Hematopoietic multipotent progenitor cell (in vitro differentiated cells): ENCODE results near the gene MYBPC2. TPM values are rescaled to one million over a fixed set of nuclear protein-coding genes. Genes with fewer than 3 reads are reported as not detected.

Experiments
- DNase-seq, 3 donors: peaks; one replicate each; pipeline ENCODE4 v3.0.0-alpha.2; 2011 to 2015; ENCODE audit warnings: low read depth in 2 of 3, low spot score in 2 of 3
- total RNA-seq: library from RNA; depleted of rRNA; stranded (reverse); fragments of >200 nt; gene quantifications from one replicate; pipeline ENCODE4 v1.2.3, GENCODE V29; 2012

Gene MYBPC2
- total RNA-seq, 1 donor, result 0.27 TPM

DNA sequence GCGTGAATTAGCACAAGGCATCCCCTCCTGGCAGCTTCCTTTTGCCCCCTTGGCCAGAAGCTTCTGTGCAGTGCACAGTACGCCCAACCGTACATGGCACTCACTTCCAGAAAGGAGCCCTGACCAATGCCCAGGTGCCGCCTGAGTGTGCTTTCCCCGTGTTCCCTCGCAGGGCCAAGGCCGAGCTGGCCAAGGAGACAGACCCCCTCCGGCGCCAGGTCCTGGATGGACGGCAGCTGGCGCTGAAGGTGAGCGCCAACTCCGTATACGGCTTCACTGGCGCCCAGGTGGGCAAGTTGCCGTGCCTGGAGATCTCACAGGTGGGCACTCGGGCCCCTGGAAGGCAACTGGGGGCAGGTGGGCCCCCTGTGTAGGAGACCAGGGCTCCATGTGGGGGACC is 23.3 kb upstream of the MYBPC2 start:
- no peak for DNase-seq

DNA sequence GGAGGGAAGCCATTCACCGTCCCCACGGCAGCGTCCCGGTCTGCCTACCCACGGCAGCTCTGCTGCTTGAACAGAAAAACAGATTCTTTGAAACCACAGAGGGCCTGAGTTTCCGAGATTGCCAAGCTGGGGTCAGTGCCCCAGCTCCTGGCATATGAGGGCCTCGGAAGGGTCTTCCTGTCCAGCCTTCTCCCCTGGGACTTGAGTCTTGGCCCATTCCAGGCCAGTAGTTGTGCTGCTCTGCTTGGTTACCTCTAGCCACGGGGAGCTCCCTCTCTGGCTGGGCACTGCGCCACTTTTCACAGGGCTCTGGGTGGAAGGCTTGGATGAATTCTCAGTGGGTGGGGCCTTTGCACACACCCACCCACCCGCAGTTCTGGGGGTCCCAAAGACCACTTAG is 22.6 kb upstream of the MYBPC2 start:
- DNase-seq, result no peak

DNA sequence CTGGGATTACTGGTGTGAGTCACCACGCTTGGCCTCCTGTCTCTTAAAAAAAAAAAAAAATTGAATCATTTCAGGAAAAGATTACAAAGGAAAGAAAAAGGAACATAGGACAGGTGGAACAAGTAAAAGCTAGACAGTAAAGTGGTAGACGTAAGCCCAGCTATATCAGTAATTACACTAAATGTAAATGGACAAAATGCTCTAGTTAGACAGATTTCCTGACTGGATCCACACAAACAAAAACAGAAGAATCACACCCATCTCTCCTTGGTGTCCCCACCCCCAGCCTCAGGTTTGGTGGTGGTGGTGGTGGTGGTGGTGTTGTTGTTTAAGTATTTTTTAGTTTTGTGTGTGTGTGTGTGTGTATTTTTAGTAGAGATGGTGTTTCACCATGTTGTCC is 20.3 kb upstream of the MYBPC2 start:
- no peak for DNase-seq

DNA sequence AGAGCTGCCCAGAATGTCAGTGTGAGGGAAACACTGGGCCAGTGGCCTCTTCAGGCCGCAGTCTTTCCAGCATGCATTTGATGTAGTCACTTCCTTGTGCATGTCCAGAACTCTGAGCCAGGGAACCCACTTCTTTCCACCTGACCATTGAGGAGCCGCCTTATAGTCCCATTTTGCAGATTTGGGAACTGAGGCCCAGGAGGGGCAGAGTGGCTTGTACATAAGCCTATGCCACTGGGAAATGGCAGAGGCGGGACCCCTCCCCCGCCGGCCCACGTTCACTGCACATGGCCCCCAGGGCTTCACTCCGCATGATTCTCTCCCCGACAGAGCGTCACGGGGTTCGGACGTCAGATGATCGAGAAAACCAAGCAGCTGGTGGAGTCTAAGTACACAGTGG is 19.6 kb upstream of the MYBPC2 start:
- DNase-seq, result no peak

DNA sequence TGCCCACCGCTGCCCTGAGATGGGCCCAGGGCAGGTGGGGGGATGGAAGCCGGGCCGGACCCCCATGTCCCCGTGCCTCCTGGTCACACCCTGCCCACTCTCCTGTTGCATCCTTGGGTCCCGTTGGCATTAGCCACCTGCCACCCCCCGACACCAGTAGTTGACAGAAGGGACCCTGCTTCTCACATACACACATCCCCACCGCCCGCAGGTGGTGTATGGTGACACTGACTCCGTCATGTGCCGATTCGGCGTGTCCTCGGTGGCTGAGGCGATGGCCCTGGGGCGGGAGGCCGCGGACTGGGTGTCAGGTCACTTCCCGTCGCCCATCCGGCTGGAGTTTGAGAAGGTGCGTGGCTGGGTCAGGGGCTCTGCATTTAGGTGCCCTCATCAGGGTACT is 19.2 kb upstream of the MYBPC2 start:
- DNase-seq, result no peak

DNA sequence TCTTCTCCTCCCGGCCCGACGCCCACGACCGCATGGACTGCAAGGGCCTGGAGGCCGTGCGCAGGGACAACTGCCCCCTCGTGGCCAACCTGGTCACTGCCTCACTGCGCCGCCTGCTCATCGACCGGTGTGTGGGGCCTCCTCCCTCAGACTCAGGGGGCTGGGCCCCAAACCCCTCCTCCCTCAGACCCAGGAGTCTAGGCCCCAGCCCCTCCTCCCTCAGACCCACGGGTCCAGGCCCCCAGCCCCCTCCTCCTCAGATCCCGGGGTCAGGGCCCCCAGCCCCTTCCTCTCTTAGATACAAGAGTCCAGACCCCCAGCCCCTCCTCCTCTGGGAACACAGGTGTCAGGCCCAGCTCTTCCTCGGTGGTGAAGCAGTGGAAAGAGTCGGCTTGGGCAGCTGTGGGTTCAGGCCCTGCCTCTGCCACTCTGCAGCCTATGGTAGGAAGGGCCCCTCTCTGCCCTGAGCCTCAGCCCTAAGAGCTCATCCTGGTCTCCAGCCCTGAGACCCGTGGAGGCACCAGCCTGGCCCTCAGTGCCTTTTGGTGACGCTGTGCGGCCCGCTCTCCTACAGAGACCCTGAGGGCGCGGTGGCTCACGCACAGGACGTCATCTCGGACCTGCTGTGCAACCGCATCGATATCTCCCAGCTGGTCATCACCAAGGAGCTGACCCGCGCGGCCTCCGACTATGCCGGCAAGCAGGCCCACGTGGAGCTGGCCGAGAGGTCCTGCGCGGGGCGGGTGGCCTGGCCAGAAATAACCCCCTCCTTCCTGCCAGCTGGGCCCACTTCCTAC is 17.6 kb upstream of the MYBPC2 start:
- DNase-seq, result peak; percentile 37 to 85 (median 81)

DNA sequence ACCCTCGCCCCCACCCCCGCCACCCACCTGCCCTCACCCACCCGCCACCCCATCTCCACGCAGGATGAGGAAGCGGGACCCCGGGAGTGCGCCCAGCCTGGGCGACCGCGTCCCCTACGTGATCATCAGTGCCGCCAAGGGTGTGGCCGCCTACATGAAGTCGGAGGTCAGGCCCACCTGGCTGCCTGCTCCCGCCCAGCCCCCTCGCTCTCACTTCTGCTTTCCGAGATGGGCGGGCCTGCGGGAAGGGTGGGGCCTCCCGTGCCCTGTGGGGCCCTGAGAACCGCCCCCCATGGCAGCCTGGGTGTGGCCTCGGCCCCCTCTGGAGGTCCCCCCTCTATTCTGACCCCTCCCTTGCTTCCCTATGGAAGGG is 17.0 kb upstream of the MYBPC2 start:
- DNase-seq, result peak in 2 of 3 donors; percentile 86 to 89

DNA sequence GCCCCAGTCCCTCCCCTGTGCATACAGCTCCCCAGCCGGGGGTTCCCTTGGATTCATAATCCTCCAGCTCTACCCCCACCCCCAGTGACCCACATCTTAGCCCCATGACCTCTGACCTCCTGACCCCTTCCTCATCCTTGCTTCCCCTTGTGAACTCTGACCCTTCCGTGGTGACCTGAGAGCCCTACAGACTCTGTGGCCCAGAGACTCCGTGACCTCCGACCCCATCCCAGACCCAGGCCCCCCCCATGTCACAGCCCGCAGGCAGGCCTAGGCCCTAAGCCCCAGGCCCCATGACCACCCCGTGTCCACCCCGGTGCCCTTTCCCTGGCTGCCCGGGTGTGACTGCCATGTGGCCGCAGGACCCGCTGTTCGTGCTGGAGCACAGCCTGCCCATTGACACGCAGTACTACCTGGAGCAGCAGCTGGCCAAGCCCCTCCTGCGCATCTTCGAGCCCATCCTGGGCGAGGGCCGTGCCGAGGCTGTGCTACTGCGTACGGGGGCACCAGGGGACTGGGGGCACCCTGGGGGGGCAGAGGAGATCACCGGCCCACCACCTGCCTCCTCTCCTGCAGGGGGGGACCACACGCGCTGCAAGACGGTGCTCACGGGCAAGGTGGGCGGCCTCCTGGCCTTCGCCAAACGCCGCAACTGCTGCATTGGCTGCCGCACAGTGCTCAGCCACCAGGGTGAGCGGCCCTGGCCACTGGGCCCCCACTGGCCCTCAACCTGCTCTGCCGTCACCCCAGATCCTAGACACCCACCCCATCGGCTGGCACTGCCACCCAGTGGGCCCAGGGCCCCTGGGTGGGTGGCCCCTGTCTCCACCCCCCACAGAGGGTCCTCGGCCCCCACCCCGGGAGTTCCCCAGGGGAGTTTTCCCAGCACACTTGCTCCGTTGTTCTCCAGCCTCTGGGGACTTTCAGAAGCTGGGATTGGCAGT is 16.4 kb upstream of the MYBPC2 start:
- DNase-seq, result no peak

DNA sequence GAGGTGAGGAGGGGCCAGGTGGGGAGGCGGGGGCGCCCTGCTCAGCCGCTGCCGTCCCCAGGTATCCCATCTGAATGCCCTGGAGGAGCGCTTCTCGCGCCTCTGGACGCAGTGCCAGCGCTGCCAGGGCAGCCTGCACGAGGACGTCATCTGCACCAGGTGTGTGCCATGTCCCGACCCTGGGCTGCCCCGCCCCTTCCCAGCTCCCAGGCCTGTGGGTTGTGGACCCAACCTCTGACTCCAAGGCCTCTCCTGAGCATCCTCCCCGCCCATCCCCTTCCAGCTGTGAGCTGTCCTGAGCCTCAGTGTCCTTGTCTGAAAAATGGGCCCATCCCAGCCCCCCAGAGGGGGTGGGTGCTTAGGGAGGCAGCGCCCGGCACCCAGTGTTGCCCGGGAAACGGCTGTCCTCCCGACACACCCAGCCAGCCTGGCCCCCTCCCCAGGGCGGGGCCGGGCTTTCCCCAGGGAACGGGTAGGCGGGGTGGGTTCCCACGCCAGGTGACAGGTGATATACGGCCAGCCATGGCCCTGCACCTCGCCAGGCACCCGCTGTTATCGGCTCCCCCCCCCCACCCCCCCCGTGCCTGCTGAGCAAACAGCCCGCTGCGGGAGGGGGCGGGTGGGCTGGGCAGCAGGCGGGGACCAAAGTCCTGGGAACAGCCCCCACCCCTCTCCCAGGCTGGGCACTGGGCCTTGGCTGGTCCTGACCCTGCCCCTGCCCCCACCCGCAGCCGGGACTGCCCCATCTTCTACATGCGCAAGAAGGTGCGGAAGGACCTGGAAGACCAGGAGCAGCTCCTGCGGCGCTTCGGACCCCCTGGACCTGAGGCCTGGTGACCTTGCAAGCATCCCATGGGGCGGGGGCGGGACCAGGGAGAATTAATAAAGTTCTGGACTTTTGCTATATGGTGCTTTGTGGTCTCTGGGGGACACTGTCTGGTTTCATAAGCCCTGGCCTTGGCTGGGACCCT is 15.3 kb upstream of the MYBPC2 start:
- no peak for DNase-seq

DNA sequence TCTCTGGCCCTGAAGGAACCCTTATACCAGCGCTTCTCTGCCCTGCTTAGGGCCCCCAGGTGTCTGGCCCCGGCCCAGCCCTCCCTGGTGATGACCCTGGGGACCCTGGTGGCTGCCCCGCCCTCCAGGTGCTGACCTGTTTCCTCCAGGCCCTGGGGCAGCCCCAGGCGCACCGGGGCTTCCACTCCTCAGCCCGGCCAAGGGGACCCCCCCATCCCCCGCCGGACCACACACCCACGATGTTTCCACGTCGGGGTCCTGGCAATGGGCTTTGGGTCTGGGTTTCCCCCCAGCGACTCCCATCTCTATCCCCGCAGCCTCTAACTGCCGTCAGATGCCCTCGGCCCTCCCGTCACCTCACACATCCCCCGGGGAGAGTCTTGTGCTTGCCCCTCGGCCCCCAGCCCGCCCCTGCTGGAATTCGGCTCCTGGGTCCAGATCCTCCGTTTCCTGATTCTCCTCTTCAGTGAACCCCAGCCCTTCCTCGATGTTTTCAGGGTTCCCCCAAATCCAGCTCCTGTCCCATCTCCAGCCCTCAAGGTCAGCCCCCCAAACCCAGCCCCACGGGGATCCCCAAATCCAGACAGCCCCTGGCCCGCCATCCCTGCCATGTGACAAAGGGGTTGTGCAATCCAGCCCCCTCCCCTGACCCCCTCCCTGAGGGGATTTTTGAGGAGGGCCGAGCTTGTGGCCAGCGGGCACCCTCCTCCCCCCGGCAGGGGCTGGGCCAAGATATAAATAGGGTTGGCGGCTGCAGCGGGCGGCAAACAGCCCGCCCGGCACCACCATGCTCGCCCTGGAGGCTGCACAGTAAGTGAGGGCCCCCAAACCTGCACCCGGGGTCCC is 14.3 kb upstream of the MYBPC2 start, which contains the start of gene SPIB:
TSS of gene SPIB (plus strand) at position 763 of the 846 bp plus-strand sequence. CDS start at position 788, 25 bp downstream.
- DNase-seq, result peak in 1 of 3 donors; percentile 18

DNA sequence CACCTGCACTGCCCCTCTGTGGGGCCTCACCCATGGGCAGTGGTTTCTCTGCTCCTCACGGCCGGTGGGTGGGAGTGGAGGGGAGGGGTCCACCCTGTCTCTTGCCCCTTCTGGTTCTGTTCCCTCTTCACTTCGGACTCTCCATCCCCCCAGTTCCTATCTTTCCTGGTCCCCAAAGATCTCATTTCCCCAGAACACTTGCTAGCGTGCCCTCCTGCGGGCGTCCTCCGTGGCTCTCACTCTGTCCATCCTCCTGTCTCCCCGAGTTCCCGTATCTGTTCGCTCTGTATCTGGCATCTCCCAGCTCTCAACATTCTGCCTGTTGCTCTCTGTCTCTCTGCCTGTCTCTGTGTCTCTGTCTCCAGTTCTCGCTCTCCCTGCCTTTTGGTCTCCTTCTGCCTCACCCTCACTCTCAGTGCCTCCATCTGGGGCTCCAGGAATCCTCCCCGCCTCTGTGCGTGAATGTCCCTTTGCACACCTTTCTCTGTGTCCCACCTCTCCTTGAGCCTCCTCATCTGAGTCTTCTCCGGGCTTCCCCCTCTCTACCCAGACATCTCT is 13.6 kb upstream of the MYBPC2 start:
- no peak for DNase-seq

DNA sequence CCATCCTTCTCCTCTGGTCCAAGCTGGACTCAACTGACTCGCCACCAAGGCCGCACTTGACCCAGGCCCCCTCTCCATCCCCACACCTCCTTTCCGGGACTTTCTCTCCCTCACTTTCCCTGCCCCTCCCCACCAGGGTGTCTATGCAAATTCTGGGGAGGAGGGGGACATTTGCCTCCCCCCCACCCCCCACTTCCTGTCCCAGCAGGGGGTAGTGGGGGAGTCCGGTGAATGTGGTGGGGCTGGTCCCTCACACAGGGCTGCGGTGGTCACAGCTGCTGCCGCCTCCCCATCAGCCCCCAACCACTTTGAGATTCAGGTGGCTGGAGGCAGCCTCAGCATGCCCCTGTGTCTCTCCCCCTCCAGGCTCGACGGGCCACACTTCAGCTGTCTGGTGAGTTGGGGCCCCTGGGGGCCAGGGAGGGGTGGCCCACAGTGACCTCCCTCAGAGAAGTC is 13.1 kb upstream of the MYBPC2 start:
- no peak for DNase-seq

DNA sequence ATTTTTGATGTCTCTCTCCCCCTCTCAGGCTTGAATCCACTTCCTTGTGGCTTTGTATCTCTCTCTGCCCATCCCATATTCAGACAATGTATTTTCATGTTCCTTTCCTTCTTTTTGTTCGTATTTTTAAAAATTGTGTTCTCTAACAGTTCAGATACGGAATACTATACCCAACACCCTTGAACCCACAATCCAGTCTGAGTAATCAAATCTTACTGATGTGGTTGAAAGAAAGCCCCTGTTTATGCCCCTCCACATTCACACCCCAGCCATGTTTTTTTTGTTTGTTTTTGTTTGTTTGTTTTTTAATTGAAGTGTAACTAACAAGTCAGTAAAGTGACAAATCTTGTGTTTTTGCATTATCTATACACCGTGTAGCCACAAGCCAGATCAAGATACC is 12.6 kb upstream of the MYBPC2 start:
- DNase-seq, result no peak

DNA sequence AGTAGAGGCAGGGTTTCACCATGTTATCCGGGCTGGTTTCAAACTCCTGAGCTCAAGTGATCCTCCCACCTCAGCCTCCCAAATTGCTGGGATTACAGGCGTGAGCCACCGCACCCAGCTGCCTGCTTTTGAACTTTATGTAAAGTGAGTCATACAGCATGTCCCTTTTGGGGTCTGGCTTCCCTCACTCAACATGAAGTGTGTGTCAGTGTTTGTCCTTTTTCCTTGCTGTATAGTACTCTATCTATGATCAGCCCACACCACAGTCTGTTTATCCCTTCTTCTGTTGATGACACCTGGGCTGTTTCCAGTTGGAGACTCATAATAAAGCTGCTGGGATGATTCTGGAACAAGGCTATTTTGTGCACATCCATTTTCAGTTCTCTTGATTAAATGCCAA is 11.9 kb upstream of the MYBPC2 start:
- no peak for DNase-seq

DNA sequence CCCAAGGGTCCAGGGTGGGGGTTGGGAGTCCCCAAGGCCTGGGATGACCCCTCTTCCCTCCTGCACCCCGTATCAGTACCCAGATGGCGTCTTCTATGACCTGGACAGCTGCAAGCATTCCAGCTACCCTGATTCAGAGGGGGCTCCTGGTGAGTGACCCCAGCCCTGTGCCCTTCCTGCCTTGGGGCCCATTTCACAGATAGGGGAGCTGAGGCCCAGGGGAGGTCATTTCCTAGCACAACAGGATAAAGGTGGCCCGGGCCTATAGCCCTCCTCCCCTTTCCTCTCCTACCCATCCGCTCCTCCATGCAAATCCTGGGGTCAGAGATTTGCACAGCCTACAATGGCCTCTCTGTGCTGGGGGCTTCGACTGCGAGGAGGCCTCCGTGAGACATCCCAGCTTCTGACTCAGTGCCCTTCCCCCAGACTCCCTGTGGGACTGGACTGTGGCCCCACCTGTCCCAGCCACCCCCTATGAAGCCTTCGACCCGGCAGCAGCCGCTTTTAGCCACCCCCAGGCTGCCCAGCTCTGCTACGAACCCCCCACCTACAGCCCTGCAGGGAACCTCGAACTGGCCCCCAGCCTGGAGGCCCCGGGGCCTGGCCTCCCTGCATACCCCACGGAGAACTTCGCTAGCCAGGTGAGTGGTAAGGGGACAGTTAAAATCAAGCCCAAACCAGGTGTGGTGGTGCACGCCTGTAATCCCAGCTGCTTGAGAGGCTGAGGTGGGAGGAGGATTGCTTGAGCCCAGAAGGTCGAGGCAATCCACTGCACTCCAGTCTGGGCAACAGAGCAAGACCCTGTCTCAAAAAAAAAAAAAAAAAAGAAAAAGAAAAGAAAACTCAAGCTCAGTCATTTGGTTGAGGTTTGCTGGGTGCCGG is 10.1 kb upstream of the MYBPC2 start:
- no peak for DNase-seq

DNA sequence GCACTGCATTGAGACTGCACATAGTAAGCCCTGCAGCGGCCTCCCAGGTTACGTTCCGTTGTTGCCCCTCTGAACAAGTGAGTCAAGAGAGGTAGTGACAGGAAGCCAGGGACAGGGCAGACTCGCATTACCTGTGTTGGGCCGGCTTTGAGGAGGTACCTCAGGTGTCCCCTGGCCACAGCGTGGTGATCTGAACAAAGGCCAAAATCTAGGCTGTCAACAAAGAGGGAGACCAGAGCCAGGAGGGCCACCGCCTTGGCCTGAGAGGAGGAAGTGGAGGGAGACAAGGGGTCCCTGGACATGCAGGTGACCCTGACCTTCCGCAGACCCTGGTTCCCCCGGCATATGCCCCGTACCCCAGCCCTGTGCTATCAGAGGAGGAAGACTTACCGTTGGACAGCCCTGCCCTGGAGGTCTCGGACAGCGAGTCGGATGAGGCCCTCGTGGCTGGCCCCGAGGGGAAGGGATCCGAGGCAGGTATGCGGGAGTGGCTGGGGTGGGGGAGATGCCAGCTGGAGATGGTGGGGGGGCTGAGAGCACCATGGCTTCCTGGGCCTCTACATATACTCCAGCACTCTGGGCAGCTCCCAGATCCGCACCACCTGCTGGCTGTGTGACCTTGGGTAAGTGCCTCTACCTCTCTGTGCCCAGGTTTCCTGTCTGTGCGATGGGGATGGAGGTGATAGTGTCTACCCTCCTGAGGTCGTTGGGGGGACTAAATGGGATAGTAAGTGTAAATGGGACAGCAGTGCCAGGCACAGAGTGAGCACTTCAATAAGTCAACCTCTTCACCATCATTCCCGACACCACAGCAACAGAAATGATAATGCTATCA is 9.2 kb upstream of the MYBPC2 start:
- DNase-seq, result no peak

DNA sequence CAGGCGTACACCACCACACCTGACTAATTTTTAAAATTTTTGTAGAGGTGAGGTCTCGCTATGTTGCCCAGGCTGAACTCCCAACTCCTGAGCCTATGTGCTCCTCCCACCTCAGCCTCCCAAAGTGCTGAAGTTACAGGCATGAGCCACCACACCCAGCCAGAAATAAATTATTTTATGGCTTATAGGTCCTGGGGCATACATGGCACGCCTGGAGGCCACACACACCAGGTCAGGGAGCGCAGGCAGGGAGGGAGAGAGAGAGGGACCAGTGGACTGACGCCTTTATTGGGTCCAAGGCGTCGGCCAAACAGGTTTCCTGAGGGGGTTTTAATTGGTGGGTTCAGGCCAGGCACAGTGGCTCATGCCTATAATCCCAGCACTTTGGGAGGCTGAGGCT is 7.1 kb upstream of the MYBPC2 start:
- DNase-seq, result no peak
